Measurements from ENCODE around the gene XDH. TPM values are rescaled to one million over a fixed set of nuclear protein-coding genes. Genes with fewer than 3 reads are reported as not detected.

The XDH gene
- total RNA-seq, 2 donors from 2014 or later, result not detected

DNA sequence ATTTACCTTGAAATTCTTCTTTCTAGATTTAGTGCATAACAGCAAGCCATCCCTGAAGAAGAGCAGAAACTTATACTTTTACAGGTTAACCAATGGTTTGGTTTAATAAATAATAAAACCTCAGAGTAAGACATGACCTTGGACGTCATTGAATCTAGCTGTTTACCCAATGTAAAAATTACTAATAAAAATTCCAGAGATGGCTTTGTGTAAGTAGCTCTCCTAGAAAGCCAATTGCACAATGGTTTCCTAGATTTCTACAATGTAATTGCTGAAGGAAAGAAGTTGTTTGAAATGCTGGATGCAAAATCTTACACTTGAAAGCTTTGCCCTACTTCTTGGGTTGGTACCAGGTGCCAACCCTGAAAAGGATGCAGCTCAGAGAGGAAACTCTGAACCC lies 1.5 kb downstream of the XDH start:
- TF ChIP-seq, protein P1, sequence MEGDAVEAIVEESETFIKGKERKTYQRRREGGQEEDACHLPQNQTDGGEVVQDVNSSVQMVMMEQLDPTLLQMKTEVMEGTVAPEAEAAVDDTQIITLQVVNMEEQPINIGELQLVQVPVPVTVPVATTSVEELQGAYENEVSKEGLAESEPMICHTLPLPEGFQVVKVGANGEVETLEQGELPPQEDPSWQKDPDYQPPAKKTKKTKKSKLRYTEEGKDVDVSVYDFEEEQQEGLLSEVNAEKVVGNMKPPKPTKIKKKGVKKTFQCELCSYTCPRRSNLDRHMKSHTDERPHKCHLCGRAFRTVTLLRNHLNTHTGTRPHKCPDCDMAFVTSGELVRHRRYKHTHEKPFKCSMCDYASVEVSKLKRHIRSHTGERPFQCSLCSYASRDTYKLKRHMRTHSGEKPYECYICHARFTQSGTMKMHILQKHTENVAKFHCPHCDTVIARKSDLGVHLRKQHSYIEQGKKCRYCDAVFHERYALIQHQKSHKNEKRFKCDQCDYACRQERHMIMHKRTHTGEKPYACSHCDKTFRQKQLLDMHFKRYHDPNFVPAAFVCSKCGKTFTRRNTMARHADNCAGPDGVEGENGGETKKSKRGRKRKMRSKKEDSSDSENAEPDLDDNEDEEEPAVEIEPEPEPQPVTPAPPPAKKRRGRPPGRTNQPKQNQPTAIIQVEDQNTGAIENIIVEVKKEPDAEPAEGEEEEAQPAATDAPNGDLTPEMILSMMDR (IDR thresholded peaks at IDR 0.05), result no peak
- no peak for DNase-seq (ENCODE audit: low spot score)
- no peaks in the 10 kb centered on the region for H3K27me3 ChIP-seq
- no peak overlapping the region for H3K4me3 ChIP-seq
- H3K9me3 ChIP-seq, result no peaks in the 10 kb centered on the region
- H3K4me1 ChIP-seq, result no peaks in the 10 kb centered on the region
- no peak overlapping the region for H3K27ac ChIP-seq
- H3K36me3 ChIP-seq, result no peaks in the 10 kb centered on the region

DNA sequence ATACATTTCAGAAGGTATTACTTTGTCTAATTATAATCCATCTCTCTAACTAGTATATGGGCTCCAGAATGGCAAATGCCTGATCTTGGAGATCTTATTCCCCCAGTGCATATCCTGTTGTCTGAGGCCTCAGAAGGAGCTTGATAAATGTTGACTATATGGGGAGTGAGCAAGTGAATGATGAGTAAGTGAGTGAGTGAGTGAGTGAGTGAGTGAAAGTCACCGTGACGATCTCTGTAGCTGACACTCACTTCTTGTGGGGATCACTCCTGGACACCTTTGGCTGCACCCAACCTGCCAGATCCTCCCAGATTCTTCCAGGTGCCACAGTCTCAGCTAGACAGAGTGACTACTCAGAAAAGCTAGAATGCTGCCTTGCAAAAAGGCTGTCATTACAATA lies 2.8 kb downstream of the XDH start:
- TF ChIP-seq, protein P1 (IDR thresholded peaks at IDR 0.05), result no peak
- H3K9me3 ChIP-seq, result no peaks in the 10 kb centered on the region
- DNase-seq (ENCODE audit: low spot score), result no peak

DNA sequence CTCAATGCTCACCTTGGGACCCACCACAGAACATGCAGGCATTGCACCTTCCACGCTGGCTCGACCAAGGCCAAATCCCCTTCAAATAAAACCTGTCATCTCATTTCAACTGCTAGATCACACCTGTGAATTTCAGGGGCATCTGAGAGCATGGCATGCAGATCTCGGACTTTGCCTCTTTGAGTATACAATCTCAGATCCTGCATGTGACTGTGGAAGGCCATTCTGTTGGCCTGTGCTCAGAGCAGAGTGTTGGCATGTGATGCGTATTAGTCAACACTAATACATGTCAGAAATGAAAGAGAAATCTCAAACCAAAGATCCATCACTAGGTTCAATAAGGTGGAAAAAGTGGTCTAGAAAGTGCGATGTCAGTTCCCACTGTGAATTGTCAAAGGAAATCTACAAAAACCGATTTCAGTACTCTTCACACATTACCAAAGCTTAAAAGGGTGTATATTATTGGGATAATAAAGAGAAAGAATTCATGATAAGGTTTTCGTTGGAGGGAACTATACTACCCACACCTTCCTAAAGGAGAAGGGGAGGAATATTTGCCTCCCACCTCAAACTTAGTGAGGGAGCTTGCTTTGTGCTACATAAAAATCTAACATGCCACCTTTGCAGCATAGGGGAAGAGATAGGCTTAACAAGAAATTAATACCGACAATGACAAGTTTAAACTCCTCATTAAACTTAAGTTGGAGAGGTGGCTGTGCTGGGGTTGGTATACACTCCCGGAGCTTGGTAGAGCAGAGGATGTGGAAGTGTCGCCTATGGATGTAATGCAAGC lies 7.8 kb downstream of the XDH start:
- Histone ChIP-seq H3K27me3 (no peaks in the 10 kb centered on the region), H3K36me3 (no peaks in the 10 kb centered on the region), H3K27ac (no peak overlapping the region), H3K4me1 (no peaks in the 10 kb centered on the region), H3K4me3 (no peak overlapping the region), H3K9me3 (no peaks in the 10 kb centered on the region)
- no peak for DNase-seq (ENCODE audit: low spot score)
- TF ChIP-seq, protein P1 (IDR thresholded peaks at IDR 0.05), result no peak

More for the DNA sequence above, 2.8 kb downstream of the XDH start:
- Histone ChIP-seq H3K4me1 (no peaks in the 10 kb centered on the region), H3K4me3 (no peak overlapping the region), H3K27ac (no peak overlapping the region), H3K27me3 (no peaks in the 10 kb centered on the region), H3K36me3 (no peaks in the 10 kb centered on the region)

DNA sequence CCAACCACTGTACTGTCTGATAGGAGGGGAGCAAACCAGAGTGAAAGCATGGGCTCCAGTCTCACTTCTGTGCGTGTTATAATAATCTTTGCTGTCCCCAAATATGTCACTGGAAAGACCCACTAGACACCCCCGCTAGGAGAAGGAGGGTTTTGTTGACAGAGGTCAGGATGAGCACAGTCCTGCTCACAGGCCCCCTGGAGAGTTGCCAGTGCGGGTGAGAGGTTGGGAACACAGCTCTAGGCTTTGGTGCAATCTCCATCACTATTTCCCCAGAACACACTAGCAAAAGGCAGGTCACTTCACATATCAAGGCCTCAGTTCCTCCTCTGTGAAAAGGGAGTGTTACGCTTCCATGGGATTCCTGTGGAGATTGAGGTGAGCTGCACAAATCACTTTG lies 9.7 kb downstream of the XDH start:
- H3K27ac ChIP-seq, result no peak overlapping the region
- H3K27me3 ChIP-seq, result no peaks in the 10 kb centered on the region
- no peak overlapping the region for H3K4me3 ChIP-seq
- no peaks in the 10 kb centered on the region for H3K36me3 ChIP-seq
- TF ChIP-seq, protein P1 (IDR thresholded peaks at IDR 0.05), result no peak
- H3K9me3 ChIP-seq, result no peaks in the 10 kb centered on the region
- no peaks in the 10 kb centered on the region for H3K4me1 ChIP-seq
- DNase-seq (ENCODE audit: low spot score), result no peak

DNA sequence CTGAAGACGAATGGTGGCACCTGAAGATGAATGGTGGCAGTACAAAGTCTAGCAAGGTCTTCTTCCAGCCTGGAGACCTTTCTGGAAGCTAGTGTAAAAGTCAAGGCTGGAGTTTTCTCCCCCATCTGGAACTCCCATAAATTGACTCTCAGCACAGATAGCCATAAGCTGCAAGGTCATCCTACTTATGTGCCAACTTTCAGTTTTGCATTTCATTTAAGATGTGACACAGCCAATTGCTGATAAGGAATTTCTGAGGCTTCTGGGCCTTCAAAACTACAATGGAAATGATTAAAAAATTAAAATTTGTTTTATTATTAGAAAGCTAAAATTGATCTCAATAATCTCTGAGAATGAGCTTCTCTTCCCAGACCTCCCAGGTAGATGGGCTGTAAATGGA lies 10.2 kb downstream of the XDH start:
- no peaks in the 10 kb centered on the region for H3K9me3 ChIP-seq
- no peaks in the 10 kb centered on the region for H3K27me3 ChIP-seq
- H3K36me3 ChIP-seq, result no peaks in the 10 kb centered on the region
- H3K4me1 ChIP-seq, result no peaks in the 10 kb centered on the region
- no peak overlapping the region for H3K27ac ChIP-seq
- TF ChIP-seq, protein P1 (IDR thresholded peaks at IDR 0.05), result no peak
- no peak overlapping the region for H3K4me3 ChIP-seq
- DNase-seq (ENCODE audit: low spot score), result no peak

DNA sequence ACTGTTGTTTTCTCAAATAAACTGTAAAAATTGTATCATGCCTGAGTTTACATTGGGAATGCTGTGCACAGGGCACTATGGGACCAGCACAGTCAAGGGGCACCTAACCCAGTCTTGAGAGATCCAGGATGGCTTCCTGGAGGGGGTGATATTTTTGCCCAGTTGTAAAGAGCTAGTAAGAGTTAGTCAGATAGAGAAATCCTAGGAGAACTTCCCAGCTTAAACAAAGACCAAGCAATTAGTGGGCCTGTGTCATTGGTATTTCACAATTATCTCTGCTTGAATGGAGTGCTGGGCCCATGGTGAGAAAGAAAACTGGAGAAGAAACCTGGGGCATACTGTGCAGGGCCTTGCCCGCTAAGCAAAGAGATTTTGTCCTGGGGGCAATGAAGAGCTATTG lies 12.2 kb downstream of the XDH start:
- no peaks in the 10 kb centered on the region for H3K4me1 ChIP-seq
- H3K36me3 ChIP-seq, result no peaks in the 10 kb centered on the region
- no peak overlapping the region for H3K27ac ChIP-seq
- H3K27me3 ChIP-seq, result no peaks in the 10 kb centered on the region
- no peaks in the 10 kb centered on the region for H3K9me3 ChIP-seq
- TF ChIP-seq, protein P1 (IDR thresholded peaks at IDR 0.05), result no peak
- no peak for DNase-seq (ENCODE audit: low spot score)
- no peak overlapping the region for H3K4me3 ChIP-seq
